GM10266 (cell line): ENCODE results near the gene MSRB2.
"Not testable (repeated sequence)": the region's sequence is repeated elsewhere in the genome, so short reads cannot be mapped to it uniquely, and the experiment has no call there.

ENCODE experiments used
- DNase-seq: peaks from one replicate; pipeline ENCODE4 v3.0.0; 2012; ENCODE audit errors: extremely low spot score
- TF ChIP-seq, protein P1 (sequence below): IDR thresholded peaks from 2 replicates; pipeline ENCODE4 v1.5.1; 2012; ENCODE audit warnings: mild to moderate bottlenecking, low read depth; ENCODE audit not compliant: control insufficient read depth, insufficient read depth; ENCODE audit errors: missing control alignments

MSRB2 gene

DNA sequence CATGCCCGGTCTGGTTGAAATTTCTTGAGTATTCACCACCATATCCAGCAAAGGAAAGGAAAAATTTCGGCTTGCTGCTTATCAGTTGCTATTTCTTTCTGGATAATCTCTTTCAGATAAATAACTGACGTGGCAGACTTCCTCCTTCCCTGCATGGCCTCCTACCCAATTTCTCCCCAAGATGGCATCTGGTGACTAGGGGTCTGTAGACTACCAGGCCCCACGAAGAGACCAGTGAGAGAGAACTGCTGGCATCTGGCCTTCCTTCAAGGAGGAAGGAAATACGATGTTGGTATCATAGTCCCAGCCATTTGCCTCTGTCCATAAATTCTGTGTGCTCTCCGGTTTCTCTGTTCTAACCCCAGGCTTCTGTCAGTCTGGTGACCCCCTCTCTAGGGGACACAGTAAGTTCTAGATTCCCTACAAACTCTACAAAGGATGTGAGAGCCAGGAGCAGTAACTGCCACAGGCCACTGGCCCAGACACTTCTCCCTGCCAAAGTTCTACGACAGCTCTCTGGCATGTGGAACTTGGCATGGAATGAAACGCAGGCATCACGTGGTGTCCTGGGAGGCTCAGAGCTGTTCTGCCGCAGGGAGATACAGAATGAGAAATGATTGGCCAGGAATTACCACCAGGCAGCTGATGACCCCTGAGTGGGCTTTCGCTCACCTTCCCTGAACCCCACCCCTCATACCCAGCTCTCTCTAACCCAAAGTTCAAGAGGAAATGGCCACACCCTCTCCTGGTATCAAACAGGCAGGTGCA lies 30.0 kb upstream of the MSRB2 start:
- TF ChIP-seq, protein P1, sequence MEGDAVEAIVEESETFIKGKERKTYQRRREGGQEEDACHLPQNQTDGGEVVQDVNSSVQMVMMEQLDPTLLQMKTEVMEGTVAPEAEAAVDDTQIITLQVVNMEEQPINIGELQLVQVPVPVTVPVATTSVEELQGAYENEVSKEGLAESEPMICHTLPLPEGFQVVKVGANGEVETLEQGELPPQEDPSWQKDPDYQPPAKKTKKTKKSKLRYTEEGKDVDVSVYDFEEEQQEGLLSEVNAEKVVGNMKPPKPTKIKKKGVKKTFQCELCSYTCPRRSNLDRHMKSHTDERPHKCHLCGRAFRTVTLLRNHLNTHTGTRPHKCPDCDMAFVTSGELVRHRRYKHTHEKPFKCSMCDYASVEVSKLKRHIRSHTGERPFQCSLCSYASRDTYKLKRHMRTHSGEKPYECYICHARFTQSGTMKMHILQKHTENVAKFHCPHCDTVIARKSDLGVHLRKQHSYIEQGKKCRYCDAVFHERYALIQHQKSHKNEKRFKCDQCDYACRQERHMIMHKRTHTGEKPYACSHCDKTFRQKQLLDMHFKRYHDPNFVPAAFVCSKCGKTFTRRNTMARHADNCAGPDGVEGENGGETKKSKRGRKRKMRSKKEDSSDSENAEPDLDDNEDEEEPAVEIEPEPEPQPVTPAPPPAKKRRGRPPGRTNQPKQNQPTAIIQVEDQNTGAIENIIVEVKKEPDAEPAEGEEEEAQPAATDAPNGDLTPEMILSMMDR: no peak
- DNase-seq: no peak

DNA sequence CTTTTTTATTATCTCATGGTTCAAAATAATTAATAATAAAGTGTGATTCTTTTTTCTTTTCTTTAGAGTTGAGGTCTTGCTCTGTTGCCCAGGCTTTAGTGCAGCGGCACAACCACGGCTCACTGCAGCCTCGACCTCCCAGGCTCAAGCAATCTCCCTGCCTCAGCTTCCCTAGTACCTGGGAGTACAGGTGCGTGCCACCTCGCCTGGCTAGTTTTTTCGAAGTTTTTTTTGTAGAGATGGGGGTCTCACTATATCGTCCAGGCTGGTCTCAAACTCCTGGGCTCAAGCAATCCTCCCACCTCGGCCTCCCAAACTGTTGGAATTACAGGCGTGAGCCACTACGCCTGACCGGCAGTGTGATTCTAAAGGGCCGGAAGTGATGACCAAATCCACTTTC lies 28.0 kb upstream of the MSRB2 start:
- no peak for DNase-seq
- TF ChIP-seq, protein P1: no peak

DNA sequence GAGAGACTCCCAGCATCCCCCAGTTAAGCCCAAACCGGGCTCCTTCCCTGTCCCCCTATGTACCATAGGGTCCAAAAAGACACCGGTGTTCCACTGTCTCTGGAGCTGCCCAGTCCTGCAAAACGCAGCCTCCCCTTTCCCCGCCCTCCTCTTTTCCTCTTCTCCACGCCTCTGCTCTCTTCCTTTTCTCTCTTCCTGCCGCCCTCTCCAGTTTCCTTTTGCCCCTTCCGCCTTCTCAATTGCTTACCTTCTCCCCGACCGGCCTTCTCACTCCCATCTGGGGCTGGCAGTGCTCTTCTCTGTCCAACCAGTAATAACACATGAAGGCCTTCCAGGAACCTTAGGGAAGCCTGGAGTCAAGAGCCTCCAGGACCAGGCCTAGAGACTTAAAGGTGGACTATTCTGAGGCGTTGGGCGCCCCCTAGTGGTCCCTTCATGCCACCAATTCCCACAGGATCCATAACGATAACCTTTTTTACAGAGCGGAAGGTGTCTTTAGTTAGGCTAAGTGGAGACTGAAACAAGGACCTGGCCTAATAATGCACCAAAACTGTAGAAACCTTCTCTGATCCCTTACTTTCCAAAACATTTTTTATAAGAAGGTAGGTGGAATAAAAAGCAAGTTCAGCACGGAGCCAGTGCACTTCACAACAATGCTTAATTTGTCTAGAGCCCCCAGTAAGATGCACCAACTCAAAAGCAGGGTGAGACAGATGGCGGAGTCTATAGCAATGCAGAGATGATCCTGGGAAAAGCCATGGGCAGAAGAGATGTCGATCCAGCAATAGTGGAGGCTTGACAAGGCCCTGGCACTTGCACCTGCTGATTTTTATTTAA lies 27.2 kb upstream of the MSRB2 start:
- TF ChIP-seq, protein P1: peak; percentile 84

DNA sequence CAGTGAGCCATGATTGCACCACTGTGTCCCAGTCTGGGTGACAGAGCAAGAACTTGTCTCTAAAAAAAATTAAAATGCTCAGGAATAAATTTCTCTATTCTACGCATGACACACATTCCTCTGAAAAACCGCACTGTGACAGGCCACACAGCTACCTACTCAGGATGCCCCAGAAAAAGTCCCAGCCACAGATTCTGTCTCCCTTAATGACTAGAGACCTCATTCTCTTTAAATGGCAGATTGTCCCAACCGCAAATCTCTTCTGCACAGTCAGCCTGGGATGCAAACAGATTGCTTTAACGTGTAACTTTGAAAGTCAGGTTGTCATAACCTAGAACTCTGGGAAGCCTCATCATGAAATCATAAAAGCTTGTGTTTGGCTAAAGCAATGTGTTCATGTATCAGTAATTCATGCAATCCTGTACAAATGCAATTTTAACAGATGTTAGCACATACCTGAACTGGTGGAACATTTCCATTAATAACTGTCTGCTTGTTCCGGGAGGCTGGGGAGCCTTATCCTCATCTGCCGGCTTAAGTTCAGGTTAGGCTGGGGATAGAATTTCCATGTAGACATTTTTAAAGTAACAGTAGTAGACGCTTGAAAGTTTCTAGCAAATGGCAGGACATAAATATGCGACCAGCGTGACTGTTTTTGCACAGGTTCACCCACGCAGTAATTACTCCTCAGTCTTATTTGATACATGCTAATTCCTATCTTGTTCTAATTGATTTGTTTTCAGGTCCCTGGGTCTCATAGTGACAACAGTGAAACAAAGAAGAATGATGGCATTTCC lies 26.2 kb upstream of the MSRB2 start:
- no peak for DNase-seq
- TF ChIP-seq, protein P1: no peak

More for the DNA sequence above, 27.2 kb upstream of the MSRB2 start:
- peak; percentile 62 for DNase-seq

DNA sequence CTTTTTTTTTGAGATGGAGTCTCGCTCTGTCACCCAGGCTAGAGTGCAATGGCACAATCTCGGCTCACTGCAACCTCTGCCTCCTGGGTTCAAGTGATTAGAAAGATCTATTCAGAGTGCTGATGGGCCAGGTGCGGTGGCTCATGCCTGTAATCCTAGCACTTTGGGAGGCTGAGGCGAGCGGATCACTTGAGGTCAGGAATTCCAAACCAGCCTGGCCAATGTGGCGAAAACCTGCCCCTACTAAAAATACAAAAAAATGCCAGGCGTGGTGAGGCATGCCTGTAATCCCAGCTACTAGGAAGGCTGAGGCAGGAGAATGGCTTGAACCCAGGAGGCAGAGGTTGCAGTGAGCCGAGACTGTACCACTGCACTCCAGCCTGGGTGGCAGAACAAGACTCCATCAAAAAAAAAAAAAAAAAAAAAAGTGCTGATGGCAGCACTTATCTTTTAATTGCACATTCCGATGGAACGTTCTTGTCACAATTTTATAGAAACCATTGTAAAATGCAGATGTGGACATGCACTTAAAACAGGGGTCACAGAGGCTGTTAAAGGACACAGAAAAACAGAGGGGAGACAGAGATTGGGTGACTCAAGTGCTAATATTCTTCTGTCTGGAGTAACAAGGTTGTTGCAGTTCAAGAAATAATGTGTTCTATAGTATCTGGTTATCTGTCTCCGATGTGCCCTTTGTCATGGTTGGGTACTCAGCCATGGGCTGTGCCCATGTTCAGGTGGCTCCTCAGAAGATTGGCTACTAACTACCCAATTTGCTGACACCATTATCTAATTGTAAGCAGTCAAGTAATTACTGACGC lies 25.1 kb upstream of the MSRB2 start:
- DNase-seq: not testable (repeated sequence)

DNA sequence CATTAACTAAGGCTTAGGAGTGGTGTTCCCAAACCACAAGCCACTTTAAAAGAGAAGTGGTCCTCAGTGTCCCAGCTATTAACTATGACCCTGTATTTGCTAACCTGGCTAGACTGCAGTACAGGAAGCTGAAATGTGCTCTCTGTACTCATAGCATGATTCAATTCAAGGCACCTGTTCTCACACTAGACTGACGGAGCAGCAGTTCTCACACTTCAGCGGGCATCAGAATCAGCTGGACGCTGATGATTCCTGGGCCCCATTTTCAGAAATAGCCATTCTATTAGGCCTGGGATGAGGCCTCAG lies 24.5 kb upstream of the MSRB2 start:
- TF ChIP-seq, protein P1: no peak
- no peak for DNase-seq

DNA sequence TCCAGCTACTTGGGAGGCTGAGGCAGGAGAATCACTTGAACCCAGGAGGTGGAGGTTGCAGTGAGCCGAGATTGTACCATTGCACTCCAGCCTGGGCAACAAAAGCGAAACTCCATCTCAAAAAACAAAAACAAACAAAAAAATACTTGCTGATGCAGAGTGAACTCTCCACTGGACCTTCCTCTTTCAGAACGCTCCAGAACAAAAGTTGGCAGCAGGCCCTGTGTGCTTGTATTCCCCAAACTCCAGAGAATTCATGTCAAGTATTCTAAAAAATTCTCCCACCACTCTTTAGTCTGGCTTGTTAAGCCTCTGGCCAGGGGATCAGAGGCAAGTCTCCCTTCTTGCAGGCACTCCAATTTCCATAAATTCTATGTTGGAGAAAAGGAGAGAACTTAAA lies 22.8 kb upstream of the MSRB2 start:
- DNase-seq: not testable (repeated sequence)
